Liver (tissue), 9 donors: ENCODE results near the gene ACADM. TPM values are rescaled to one million over a fixed set of nuclear protein-coding genes. Genes with fewer than 3 reads are reported as not detected.

Experiments
- DNase-seq: peaks from one replicate; pipeline ENCODE4 v3.0.0-alpha.2; 2017; ENCODE audit warnings: low spot score
- H3K27ac ChIP-seq, 2 donors: one replicate each; pipeline ENCODE4 v1.7.0; 2013; ENCODE audit warnings: inconsistent platforms in 2 of 2, low read length in 2 of 2, control low read depth in 1 of 2, low read depth in 1 of 2, mild to moderate bottlenecking in 1 of 2
- H3K27me3 ChIP-seq, 4 donors: one replicate each; pipeline versions ENCODE4 v1.6.1 to v1.7.0; 2013; ENCODE audit warnings: low read length in 3 of 4, inconsistent platforms in 1 of 4, mild to moderate bottlenecking in 1 of 4, moderate library complexity in 1 of 4; ENCODE audit not compliant: control insufficient read depth in 4 of 4, insufficient read depth in 4 of 4
- H3K36me3 ChIP-seq, 4 donors: one replicate each; pipeline versions ENCODE4 v1.6.1 to v1.7.0; 2013; ENCODE audit warnings: low read length in 3 of 4, mild to moderate bottlenecking in 3 of 4, low read depth in 1 of 4, moderate library complexity in 1 of 4; ENCODE audit not compliant: control insufficient read depth in 4 of 4, insufficient read depth in 3 of 4
- H3K4me1 ChIP-seq, 4 donors: one replicate each; pipeline versions ENCODE4 v1.6.1 to v1.7.0; 2013; ENCODE audit warnings: low read length in 3 of 4, mild to moderate bottlenecking in 3 of 4, moderate library complexity in 1 of 4; ENCODE audit not compliant: control insufficient read depth in 4 of 4, insufficient read depth in 4 of 4
- H3K4me3 ChIP-seq, 3 donors: one replicate each; pipeline versions ENCODE4 v1.6.1 to v1.7.0; 2013; ENCODE audit warnings: low read length in 3 of 3, control low read depth in 1 of 3, low read depth in 1 of 3, mild to moderate bottlenecking in 1 of 3
- H3K9ac ChIP-seq, 2 donors: one replicate each; pipeline ENCODE4 v1.7.0; 2013; ENCODE audit warnings: low read length in 2 of 2, mild to moderate bottlenecking in 2 of 2, moderate library complexity in 2 of 2, control low read depth in 1 of 2, low read depth in 1 of 2
- H3K9me3 ChIP-seq, 4 donors: one replicate each; pipeline versions ENCODE4 v1.6.1 to v1.7.0; 2013; ENCODE audit warnings: low read length in 3 of 4; ENCODE audit not compliant: control insufficient read depth in 4 of 4
- ATF3 ChIP-seq: IDR thresholded peaks from 2 replicates; pipeline ENCODE4 v1.6.1; 2016; ENCODE audit warnings: antibody characterized with exemption
- EGR1 ChIP-seq, 2 donors: IDR thresholded peaks; 2 replicates each; pipeline ENCODE4 v1.6.1; 2016 to 2018; ENCODE audit warnings: antibody characterized with exemption in 2 of 2, low read depth in 2 of 2
- FOXA1 ChIP-seq: IDR thresholded peaks from 2 replicates; pipeline ENCODE4 v1.6.1; 2016; ENCODE audit warnings: antibody characterized with exemption
- HNF4A ChIP-seq, 2 donors: conservative IDR thresholded peaks; 2 replicates each; pipeline ENCODE4 v1.6.1; 2016; ENCODE audit warnings: antibody characterized with exemption in 2 of 2, mild to moderate bottlenecking in 2 of 2
- HNF4G ChIP-seq: IDR thresholded peaks from 2 replicates; pipeline ENCODE4 v1.6.1; 2016; ENCODE audit warnings: antibody characterized with exemption
- JUND ChIP-seq, 2 donors: IDR thresholded peaks; 2 replicates each; pipeline ENCODE4 v1.6.1; 2016; ENCODE audit warnings: antibody characterized with exemption in 2 of 2
- MAX ChIP-seq: IDR thresholded peaks from 2 replicates; pipeline ENCODE4 v1.6.1; 2016; ENCODE audit warnings: antibody characterized with exemption
- NR2F2 ChIP-seq: IDR thresholded peaks from 2 replicates; pipeline ENCODE4 v1.6.1; 2016; ENCODE audit warnings: antibody characterized with exemption
- RAD21 ChIP-seq, 2 donors: IDR thresholded peaks; 2 replicates each; pipeline ENCODE4 v1.6.1; 2016; ENCODE audit warnings: antibody characterized with exemption in 2 of 2, mild to moderate bottlenecking in 2 of 2
- RXRA ChIP-seq, 2 donors: IDR thresholded peaks; 2 replicates each; pipeline ENCODE4 v1.6.1; 2017 to 2018; ENCODE audit warnings: antibody characterized with exemption in 2 of 2, mild to moderate bottlenecking in 1 of 2
- SP1 ChIP-seq: IDR thresholded peaks from 2 replicates; pipeline ENCODE4 v1.6.1; 2018; ENCODE audit warnings: antibody characterized with exemption, mild to moderate bottlenecking
- YY1 ChIP-seq: IDR thresholded peaks from 2 replicates; pipeline ENCODE4 v1.6.1; 2016; ENCODE audit warnings: antibody characterized with exemption, mild to moderate bottlenecking
- WGBS: extraction: QIAGEN DNeasy Blood & Tissue Kit; methylation state at CpG from one replicate; pipeline ENCODE4 v1.1.7; 2013; 5-methylcytosine and 5-hydroxymethylcytosine counted together
- polyA plus RNA-seq, 2 donors: library from polyadenylated mRNA; stranded (reverse) in 1 of 2; unstranded in 1 of 2; fragments of 200-250 nt in 1 of 2; fragments of >200 nt in 1 of 2; fragmentation: Nextera tagmentation in 1 of 2; extraction: Ambion mirVana in 1 of 2; gene quantifications; one replicate each; pipeline versions ENCODE4 v1.2.1 to v1.2.3, GENCODE V29; 2013 to 2015
- total RNA-seq, 2 donors: library from RNA; depleted of rRNA; stranded (reverse); fragments of >200 nt; gene quantifications; one replicate each; pipeline ENCODE4 v1.2.3, GENCODE V29; 2014
- TF ChIP-seq, protein P1 (sequence below): IDR thresholded peaks from 2 replicates; pipeline ENCODE4 v1.6.1; 2016; ENCODE audit warnings: antibody characterized with exemption, mild to moderate bottlenecking
- TF ChIP-seq, protein P2 (sequence below): IDR thresholded peaks from 2 replicates; pipeline ENCODE4 v1.6.1; 2016; ENCODE audit warnings: antibody characterized with exemption
- donor health status: healthy.
- donor health status: healthy.
- donor health status: healthy.
- donor health status: healthy.
- donor health status: healthy.

Gene ACADM
- total and polyA plus RNA-seq, 4 donors = 68.3 to 175 (median 149) TPM

- Histone ChIP-seq H3K4me1 (peaks cover 3 to 34% (median 13%) of the 10 kb centered on the region in 4 donors), H3K27me3 (no peaks in the 10 kb centered on the region), H3K4me3 (no peak overlapping the region), H3K36me3 (peaks cover 0 to 8% (median 3%) of the 10 kb centered on the region in 4 donors), H3K27ac (no peak overlapping the region), H3K9me3 (no peaks in the 10 kb centered on the region), H3K9ac (no peak overlapping the region)
- WGBS = 70% methylated on average over 3 of the region's 3 CpGs
- DNase-seq = no peak
- no peak for TF ChIP-seq MAX
- TF ChIP-seq, protein P1, sequence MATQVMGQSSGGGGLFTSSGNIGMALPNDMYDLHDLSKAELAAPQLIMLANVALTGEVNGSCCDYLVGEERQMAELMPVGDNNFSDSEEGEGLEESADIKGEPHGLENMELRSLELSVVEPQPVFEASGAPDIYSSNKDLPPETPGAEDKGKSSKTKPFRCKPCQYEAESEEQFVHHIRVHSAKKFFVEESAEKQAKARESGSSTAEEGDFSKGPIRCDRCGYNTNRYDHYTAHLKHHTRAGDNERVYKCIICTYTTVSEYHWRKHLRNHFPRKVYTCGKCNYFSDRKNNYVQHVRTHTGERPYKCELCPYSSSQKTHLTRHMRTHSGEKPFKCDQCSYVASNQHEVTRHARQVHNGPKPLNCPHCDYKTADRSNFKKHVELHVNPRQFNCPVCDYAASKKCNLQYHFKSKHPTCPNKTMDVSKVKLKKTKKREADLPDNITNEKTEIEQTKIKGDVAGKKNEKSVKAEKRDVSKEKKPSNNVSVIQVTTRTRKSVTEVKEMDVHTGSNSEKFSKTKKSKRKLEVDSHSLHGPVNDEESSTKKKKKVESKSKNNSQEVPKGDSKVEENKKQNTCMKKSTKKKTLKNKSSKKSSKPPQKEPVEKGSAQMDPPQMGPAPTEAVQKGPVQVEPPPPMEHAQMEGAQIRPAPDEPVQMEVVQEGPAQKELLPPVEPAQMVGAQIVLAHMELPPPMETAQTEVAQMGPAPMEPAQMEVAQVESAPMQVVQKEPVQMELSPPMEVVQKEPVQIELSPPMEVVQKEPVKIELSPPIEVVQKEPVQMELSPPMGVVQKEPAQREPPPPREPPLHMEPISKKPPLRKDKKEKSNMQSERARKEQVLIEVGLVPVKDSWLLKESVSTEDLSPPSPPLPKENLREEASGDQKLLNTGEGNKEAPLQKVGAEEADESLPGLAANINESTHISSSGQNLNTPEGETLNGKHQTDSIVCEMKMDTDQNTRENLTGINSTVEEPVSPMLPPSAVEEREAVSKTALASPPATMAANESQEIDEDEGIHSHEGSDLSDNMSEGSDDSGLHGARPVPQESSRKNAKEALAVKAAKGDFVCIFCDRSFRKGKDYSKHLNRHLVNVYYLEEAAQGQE = no peak
- TF ChIP-seq EGR1 (IDR thresholded peaks at IDR 0.05; ENCODE audit: low read depth in 2 of 2) = no peak
- TF ChIP-seq FOXA1 = no peak
- no peak for TF ChIP-seq RXRA (IDR thresholded peaks at IDR 0.05)
- TF ChIP-seq YY1 = no peak
- TF ChIP-seq ATF3 = no peak
- TF ChIP-seq RAD21 (IDR thresholded peaks at IDR 0.05) = no peak
- TF ChIP-seq JUND (IDR thresholded peaks at IDR 0.05) = no peak
- TF ChIP-seq NR2F2 = no peak
- no peak for TF ChIP-seq HNF4G
- TF ChIP-seq, protein P2, sequence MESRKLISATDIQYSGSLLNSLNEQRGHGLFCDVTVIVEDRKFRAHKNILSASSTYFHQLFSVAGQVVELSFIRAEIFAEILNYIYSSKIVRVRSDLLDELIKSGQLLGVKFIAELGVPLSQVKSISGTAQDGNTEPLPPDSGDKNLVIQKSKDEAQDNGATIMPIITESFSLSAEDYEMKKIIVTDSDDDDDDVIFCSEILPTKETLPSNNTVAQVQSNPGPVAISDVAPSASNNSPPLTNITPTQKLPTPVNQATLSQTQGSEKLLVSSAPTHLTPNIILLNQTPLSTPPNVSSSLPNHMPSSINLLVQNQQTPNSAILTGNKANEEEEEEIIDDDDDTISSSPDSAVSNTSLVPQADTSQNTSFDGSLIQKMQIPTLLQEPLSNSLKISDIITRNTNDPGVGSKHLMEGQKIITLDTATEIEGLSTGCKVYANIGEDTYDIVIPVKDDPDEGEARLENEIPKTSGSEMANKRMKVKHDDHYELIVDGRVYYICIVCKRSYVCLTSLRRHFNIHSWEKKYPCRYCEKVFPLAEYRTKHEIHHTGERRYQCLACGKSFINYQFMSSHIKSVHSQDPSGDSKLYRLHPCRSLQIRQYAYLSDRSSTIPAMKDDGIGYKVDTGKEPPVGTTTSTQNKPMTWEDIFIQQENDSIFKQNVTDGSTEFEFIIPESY = no peak
- no peak for TF ChIP-seq HNF4A (conservative IDR thresholded peaks at IDR 0.05)
Measured at GRCh38 chr1:75727571-75727970, 3.1 kb downstream of the ACADM start.

- TF ChIP-seq HNF4A (conservative IDR thresholded peaks at IDR 0.05) (no peak), FOXA1 (no peak), HNF4G (no peak), RXRA (IDR thresholded peaks at IDR 0.05) (no peak), EGR1 (IDR thresholded peaks at IDR 0.05; ENCODE audit: low read depth in 2 of 2) (no peak), SP1 (no peak)
- TF ChIP-seq, protein P1 = no peak
- TF ChIP-seq, protein P2 = no peak
- Histone ChIP-seq H3K4me3 (no peak overlapping the region), H3K27me3 (no peaks in the 10 kb centered on the region), H3K9ac (no peak overlapping the region), H3K9me3 (no peaks in the 10 kb centered on the region), H3K4me1 (peaks cover 2 to 20% (median 10%) of the 10 kb centered on the region in 4 donors), H3K36me3 (peaks cover 8 to 29% (median 25%) of the 10 kb centered on the region in 4 donors), H3K27ac (no peak overlapping the region)
- WGBS = 48% methylated on average over 2 of the region's 2 CpGs
- no peak for DNase-seq
Measured at GRCh38 chr1:75730432-75730831, 5.9 kb downstream of the ACADM start.
